IPS-18c (cell line): ENCODE measurements around the gene HCN1.
"Not testable (repeated sequence)": the region's sequence is repeated elsewhere in the genome, so short reads cannot be mapped to it uniquely, and the experiment has no call there.

Source experiments
- H3K4me3 ChIP-seq: 2 replicates; pipeline ENCODE4 v1.7.0; 2013; ENCODE audit warnings: low read depth, mild to moderate bottlenecking, low read length, moderate library complexity; ENCODE audit not compliant: insufficient read depth
- H3K9me3 ChIP-seq: one replicate; pipeline ENCODE4 v1.6.1; 2013; ENCODE audit warnings: mild to moderate bottlenecking, low read length, moderate library complexity; ENCODE audit not compliant: control insufficient read depth, insufficient read depth

The HCN1 gene

DNA sequence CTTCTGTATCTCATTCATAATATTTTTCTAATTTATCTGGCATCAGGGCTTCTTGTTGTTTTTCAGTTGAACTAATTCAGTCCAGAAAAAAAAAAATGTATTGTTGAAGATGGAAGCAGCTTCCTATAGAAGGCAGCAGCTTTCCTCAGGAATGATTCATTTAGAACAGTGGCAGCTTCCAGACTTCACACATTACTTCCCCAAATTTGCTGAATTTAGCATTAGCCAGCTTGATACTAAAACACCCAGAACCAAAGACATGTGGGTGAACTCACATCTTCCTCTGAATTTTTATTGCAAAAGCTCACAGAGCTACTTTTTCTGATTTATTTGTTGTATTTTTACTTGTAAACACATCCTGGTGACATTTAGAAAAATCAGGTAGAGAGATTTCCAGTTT, 53.8 kb downstream of the HCN1 start:
- H3K9me3 ChIP-seq, result no peaks in the 10 kb centered on the region
- H3K4me3 ChIP-seq, result no peak overlapping the region

DNA sequence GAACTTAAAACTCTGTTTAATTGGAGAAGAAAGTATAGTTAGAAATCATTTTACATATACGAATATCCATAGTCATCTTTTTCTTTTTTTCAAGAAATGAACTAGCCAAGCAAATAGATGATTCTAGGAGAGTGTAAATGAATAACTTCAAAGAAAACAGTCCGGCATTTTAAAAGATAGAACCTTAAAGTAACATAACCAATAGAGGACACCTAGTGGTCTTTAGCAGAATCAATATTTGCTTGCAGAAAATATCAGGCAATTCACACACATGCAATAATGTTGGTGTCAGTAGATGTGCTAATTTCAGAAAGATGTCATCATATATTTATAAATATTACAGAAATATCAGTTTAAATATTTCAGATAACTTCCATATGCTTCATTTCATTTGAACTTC, 57.1 kb downstream of the HCN1 start:
- Histone ChIP-seq H3K9me3 (no peaks in the 10 kb centered on the region), H3K4me3 (no peak overlapping the region)

DNA sequence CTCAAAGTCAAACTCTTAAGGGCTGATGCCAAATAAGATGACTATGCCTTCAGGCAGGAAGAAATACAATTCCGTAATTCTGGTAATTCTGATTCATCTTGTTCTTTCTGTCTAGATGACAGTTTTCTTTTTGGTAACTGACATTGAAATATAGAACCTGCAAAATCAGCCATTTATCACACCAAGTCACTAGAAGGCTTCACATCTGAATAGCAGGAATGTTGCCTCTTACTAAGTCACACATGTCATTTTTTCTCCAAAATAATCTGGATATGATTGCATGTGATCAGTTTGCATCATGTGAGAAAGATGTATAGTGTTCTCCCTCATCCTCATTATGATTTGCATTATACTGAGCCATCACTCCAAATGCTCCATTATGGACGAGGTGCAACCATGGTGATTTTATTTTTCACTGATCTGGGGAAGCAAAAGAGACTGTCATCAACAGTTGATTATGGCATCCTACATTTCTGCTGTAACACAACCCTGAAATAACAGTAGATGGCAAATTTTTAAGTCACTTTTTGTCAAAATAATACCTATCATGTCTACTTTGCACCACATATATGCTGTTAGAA, 69.0 kb downstream of the HCN1 start:
- Histone ChIP-seq H3K9me3 (no peaks in the 10 kb centered on the region), H3K4me3 (no peak overlapping the region)

DNA sequence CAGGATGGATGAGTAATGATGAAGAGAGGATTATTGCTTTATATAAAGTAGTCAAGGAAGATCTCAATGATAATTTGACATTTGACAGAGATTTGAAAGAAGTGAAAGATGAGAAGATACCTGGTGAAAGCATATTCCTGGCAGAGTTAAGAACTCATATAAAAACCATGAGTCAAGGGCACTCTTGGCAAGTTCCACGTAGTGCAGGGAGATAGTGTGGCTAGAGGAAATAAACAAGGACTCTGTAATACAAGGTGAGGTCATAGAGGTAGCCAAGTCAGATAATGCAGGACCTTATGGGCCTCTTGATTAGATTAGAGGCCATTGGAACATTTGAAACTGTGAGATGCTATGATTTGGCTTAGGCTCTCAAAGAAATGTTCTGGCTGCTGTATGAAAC, 72.3 kb downstream of the HCN1 start:
- H3K4me3 ChIP-seq, result no peak overlapping the region
- no peaks in the 10 kb centered on the region for H3K9me3 ChIP-seq

DNA sequence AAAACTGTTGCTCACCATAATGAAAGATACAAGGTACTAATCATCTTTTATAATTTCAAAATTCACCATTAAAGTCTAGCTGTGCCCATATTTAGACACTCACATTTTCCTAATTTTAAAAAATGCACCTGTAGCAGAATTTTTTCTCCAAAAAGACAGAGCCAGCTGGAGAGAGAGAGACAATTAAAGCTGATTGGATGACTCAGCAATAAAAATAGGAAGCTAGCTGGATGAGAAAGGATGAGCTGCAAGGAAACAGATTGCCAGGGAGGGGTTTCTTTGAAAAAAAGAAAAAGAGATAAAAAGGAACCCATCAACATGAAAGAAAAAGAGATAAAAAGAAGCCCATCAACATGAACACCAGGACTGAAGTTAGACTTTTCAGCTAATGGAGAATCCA, 73.8 kb downstream of the HCN1 start:
- Histone ChIP-seq H3K9me3 (no peaks in the 10 kb centered on the region), H3K4me3 (no peak overlapping the region)

DNA sequence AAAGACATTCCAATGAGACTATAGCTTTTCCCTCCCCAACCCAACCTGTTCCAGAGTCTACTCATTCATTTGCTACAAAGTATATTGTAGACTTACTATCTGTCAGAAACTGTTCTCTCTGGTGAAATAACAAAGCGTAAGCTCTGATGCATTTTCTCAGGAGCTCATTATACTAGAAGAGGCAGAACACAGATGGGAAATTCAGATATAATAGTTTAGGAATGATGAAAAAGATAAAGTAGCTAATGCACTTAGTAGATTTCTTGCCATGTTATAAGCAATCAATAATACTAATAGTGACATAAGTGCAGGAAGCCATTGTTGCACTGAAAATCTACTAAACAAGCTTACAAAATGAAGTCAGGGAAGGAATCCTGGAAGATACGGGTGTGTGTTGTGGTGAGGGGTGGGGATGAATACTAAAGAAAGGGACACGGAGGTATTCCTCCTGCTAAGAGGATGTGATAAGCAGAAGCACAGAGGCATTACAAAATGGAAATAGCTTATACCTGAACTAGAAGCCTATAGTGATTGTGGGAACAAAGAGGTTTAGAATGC, 78.2 kb downstream of the HCN1 start:
- Histone ChIP-seq H3K9me3 (no peaks in the 10 kb centered on the region), H3K4me3 (no peak overlapping the region)

DNA sequence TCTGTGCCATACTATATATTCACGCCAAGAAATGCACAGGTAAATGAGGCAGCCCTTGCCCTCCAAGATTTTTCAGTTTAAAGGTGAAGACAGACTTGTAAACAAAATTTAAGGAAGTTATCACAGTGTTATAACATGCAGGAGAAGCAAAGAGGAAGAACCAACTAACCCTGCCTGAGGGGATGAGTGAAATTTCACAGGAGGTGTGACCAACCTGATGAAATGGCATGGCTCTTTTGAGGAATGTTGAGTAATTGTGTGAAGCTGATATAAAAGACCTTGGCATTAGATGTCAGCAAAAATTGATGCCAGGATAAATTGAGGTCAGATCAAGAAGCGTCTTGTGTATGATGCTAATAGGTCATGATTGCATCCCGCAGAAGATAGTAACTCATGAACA, 86.5 kb downstream of the HCN1 start:
- H3K4me3 ChIP-seq, result no peak overlapping the region
- H3K9me3 ChIP-seq, result no peaks in the 10 kb centered on the region

DNA sequence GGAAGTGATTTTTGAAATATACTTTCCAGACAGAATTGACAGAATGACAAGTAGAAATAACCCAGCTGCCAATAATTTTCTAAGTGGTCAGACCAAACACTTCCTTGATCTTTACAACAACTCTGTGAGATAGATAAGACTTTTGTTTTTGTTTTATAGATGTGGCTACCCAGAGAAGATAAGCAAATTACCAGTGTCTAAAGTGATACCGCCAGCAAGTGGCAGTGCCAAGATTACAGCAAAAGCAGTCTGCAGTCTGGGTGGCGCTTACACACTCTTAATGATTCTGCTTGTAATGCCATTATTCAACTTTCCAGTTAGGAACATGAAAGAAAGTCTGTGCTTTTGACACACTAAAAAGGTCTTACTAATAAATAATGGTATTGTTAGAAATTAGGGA, 92.1 kb downstream of the HCN1 start:
- Histone ChIP-seq H3K9me3 (no peaks in the 10 kb centered on the region), H3K4me3 (no peak overlapping the region)

DNA sequence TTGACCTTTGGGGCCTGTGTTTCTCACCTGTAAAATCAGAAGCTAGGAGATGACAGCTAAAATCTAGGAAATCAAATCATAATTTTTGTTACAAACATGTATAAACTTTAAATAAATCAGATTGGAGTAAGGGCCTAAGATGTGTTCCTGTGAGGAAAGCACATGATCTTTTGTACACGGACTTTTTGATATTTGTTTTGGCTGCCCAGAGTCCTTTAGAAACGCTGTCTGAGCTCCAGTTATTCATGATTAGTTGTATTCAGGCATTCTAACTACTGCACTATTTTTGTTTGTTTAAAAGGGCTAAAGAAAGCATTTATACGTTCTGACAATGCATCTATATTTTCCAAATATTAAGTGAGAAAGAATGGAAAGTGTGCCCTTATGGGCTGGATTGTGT, 94.8 kb downstream of the HCN1 start:
- Histone ChIP-seq H3K4me3 (no peak overlapping the region), H3K9me3 (no peaks in the 10 kb centered on the region)

DNA sequence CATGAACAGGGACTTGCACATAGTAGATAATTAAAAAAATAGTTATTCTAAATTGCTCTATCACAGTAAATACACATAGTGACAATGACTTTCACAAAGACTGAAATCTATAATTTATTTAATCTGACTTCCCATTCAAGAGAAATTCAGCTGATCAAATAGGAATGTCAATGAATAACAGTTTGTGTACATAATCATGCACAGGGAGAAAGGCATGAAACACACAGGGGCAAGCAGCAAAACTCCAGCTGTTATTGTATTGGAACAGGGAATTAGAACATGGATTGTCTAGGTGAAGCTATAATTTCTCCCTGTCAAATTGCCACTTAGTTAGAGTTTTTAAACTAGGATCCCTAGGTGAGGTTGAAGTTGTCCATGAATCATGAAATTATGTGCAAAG, 99.9 kb downstream of the HCN1 start:
- H3K9me3 ChIP-seq, result no peaks in the 10 kb centered on the region
- H3K4me3 ChIP-seq, result no peak overlapping the region

DNA sequence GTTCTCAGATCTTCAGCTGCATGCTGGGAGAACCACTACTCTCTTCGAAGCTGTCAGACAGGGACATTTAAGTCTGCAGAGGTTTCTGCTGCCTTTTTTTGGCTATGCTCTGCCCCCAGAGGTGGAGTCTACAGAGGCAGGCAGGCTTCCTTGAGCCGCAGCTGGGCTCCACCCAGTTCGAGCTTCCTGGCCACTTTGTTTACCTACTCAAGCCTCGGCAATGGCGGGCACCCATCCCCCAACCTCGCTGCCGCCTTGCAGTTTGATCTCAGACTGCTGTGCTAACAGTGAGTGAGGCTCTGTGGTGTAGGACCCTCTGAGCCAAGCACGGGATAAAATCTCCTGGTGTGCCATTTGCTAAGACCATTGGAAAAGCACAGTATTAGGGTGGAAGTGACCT, 110.2 kb downstream of the HCN1 start:
- not testable (repeated sequence) for H3K9me3 ChIP-seq, H3K4me3 ChIP-seq

DNA sequence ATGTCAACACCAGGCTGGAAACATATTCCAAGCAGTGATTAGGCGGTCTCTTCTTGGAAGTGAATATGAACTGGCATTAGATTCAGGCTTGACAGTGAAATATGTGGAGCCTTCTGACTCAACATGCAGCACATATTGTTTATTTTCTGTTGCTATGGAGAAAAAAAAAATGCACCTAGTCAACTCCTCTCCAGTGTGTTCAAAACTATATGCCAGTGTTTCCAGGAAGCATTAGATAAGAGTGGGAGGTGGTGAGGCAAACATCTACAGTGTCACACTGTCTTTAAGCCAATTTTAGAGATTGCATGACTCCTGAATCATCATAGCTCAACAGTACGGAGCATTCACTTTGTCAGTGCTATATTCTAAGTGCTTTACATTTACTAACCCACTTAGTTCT, 117.9 kb downstream of the HCN1 start:
- Histone ChIP-seq H3K9me3 (no peaks in the 10 kb centered on the region), H3K4me3 (no peak overlapping the region)

DNA sequence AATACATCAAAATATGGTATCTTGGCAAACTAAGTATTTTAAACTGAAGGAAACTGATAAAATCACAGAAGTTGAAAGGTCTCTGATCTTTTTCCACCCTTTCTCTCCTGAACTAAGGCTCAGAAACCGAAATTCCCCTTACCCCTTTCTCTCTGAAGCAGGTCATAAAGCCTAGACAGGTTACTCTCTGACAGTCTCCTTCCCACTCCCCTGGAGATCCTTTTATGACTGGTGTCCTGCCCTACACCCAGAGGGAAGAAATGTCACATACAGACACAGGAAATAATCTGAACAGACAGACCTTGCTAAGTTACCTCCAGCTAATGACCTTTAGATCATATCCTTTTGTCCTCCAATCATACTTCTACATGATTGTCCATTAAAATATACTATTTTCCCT, 127.4 kb downstream of the HCN1 start:
- no peak overlapping the region for H3K4me3 ChIP-seq
- no peaks in the 10 kb centered on the region for H3K9me3 ChIP-seq

DNA sequence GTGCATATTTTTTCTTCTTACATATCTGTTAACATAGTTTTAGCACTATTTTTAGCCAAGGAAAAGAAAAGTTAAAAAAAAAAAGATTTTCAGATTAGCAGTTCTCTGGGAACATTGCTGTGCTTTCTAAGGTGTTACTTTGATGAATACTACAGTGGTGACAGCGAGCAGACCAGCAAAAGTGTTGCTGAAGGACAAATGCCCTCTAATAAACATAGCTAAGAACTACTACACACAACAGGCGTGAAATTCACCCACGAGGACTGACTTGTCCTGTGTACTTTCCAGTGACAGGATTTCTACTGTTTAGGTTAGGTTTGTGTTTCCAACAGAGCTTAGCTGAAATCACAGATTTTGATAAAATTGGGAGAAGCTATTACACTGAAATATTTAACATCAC, 153.8 kb downstream of the HCN1 start:
- Histone ChIP-seq H3K4me3 (no peak overlapping the region), H3K9me3 (no peaks in the 10 kb centered on the region)

DNA sequence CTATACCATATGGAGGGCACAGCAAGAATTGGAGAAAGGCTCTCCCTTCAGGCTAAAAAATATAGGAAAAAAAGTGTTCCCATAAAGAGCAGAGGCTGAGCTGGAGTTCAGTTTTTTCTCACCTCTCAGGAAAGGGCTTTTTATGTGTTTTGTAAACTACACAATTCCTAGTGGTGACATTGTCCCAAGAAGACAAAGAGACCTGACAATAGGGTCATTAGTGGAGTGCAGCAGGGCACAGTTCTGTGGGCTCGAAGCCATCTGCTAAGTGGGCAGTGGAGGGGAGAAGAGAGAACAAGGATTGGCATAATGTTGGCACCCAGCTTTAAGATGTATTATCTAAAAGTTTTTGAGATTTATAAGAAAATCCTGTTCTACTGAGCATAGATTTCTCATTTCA, 162.5 kb downstream of the HCN1 start:
- no peaks in the 10 kb centered on the region for H3K9me3 ChIP-seq
- no peak overlapping the region for H3K4me3 ChIP-seq

DNA sequence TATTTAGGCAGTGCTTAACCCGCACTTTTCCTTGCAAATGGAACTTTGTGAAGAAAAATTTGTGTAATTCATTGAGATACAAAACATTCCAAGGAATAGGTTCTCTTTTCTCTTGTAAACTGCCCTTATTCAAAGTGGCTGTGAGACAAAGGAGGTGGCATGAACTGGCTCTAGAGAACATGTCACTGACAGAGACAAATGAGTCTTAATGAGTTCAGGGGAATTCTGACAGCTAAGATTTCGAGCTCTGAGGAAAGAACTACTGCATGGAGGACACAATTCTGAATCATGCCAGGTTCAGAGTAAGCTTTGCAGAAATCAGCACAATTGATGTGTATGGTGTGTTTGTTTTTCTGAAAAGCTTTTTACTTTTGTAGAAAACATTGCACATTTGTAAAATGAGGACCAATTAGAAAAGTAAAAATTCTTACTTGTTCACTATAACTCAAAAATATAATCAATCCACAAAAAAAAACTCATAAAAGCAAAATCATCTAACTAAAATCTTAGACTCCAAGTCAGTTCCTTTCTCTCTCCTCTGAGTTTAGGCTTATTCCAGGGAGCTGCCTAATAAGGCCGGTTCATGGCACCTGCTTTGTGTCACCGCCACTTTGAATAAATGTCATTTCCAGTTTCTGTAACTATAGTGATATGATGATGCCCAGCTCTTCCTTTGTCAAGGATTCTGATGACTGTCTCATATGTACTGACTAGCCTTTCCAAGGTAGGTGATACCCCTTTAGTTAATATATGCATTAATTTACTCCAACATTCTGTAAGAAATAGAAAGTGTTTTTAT, 163.2 kb downstream of the HCN1 start:
- no peak overlapping the region for H3K4me3 ChIP-seq
- no peaks in the 10 kb centered on the region for H3K9me3 ChIP-seq

DNA sequence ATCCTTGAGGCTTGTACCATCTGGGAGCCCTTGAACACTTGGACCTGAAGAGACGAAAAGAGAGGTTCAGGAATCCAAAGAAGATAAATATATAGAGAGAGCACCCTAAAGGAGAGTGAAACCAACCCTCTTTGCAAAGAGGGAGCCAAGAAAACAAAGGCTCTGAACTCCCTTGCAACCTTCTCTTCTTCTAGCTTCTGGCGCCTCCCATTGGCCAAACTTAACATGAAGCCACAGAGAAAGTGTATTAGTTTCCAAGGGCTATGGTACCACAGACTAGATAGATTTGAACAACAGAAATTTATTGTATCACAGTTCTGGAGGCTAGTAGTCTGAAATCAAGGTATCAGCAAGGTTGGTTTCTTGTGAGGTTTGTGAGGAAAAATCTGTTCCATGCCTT, 175.1 kb downstream of the HCN1 start:
- Histone ChIP-seq H3K4me3 (no peak overlapping the region), H3K9me3 (no peaks in the 10 kb centered on the region)

DNA sequence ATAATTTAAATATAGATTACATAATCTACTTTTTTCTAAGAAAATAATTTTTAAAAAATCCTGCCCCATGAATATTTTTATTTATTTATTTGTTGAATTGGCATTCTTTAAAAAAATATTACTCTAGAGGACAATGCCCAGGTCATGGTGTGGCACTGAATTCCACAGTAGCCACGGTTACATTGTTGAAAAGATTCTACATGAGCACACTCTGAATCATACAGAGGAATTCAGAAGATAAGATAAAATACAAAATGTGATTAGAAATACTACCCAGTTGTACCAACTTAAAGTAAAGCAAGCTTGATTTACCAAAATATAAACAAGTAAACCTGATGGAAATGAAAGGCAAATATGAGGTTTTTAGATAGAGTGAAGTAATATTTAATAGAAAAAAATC, 183.7 kb downstream of the HCN1 start:
- Histone ChIP-seq H3K4me3 (no peak overlapping the region), H3K9me3 (no peaks in the 10 kb centered on the region)

DNA sequence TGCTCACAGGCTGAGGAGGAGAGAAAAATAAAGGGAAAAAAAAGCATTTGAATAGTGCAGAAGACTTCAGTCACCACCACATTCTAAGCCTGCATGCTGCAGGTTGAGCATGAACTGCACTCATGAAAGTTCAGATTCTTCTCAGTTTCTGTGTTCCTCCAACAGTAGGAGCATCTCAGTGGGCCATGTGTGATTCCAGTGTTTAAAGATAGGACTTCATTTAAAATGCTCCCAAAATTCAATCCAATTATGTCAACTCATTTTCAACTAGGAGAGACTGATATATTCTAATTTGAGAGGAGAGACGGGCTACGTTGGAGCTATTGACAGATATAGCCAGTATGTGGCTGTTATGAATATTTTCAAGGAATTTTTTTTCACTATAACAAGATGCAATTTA, 186.8 kb downstream of the HCN1 start:
- H3K4me3 ChIP-seq, result no peak overlapping the region
- H3K9me3 ChIP-seq, result no peaks in the 10 kb centered on the region
